Colon (tissue), 2 donors: ENCODE measurements around the gene LIPA.
"Not testable (repeated sequence)": the region's sequence is repeated elsewhere in the genome, so short reads cannot be mapped to it uniquely, and the experiment has no call there.

ENCODE experiments used
- FAIRE-seq: peaks from 2 replicates; lab custom pipeline; 2012; peaks lifted over from hg19 to GRCh38; lab: Jason Lieb, UNC
- donor health status: control.
- donor health status: control.

LIPA gene

DNA sequence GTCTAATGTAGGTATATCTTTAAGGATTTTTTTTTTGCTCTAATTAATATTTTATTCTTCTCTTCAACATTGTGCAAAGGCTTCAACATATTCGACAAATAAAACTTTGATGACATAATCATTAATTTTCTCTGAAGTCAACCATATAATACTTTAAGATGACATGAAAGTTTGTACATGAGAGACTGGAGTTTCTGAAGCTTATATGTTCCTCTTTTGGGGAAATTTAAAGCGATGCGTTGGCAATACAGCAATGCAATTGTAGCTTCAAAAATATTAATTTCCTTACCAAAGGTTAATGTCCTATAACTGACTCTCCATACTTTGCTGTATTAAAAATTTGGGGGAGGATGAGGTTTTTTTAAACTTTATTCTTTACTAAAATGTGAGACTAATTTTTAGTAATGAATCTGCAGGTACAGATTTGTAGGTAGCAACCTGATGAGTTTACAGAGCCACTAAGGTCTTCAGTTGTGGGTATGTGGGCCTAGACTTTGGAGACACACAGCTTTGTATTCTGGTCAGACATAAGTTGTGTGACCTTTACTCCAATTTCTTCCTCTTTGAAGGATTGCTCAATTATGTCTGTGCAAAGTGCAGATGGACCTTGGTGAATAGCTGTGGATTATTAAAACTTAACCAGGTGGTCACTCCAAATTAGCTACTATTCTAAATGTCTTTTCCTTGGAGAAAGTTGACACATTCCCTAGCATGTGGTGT lies 18.0 kb upstream of the LIPA start:
- FAIRE-seq, result no peak

GRCh38 chr10:89266721-89267453 lies 15.3 kb upstream of the LIPA start:
- no peak for FAIRE-seq

- no peak for FAIRE-seq
Measured at GRCh38 chr10:89263531-89263930, 12.0 kb upstream of the LIPA start.

DNA sequence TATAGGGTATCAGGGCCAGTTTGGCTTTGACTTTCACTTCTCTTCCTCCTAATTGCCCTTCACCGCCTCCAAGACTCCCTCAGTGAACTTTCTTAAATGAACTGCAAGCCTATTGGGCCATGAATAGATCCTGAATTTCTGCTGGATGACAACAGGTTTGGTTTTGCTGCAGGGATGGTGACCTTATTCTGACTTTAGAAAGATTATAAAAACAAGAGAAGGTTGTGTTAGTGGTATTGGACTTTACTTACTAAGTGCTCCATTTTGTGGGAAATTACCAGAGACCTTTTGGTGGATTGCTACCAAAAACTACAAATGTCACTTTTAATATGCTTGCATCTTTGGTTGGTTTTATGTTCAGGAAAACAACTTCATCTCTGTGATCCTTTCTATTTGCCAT lies 11.5 kb upstream of the LIPA start:
- FAIRE-seq, result no peak

DNA sequence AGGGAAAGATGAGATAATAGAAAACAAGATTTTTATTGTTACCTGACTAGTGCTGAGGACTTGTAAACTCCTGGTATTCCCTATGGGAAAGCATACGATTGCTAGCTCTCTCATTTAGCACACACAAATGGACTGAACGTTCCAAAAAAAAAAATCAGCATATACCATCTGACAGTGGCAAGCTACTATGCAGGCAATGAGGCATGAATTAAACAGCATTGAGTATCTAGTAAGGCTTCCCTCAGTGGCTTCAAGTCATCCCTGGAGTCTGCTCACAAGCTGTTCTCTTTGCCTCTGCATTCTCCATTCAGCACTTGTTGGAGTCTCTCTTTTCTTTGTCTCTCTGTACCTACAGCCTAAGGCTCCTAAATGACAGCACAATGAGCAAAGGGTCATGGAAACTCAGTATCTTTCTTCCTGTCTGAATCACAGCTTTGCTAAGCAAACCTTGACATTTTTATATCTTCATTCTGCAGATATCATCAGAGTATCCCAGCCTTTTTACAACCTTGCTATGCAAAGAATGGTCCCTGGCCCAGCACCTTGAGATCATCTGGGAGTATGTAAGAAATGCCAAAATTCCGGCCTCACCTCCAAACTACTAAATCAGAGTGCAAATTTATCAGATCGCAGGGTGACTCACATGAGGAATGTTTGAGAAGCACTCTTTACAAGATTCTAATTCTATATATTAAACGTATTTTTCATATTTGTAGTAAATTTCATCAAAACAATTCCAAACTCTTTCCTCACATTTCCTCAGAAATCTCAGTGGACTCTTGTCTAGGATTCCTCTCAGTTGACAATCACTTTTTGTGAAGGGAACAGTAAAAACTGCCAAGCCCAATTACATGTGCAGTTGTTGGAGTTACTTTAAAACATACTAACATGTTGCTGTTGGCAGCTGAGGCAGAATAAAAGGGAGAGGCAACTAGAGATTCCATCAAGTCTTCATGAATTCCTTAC lies 10.8 kb upstream of the LIPA start:
- no peak for FAIRE-seq

- FAIRE-seq, result no peak
Measured at GRCh38 chr10:89258881-89259280, 7.3 kb upstream of the LIPA start.

DNA sequence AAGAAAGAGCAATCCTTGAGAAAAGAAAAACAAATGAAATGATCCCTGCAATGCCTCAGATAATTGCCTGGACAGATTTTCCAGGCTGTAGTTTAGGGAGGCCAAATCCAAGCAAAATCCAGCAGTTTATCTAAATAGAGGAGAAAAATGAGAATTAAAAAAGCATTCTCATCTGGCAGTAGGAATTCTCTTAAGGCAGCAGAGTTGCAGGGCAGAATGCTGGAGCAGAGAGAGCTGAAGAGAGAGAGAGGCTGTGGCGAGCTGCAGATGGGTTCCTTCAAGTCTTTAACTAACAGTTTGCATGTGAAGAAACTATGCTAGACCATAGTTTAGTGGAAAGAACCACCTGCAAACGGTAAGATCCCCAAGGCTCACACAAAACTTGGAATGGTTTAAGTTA lies 6.0 kb upstream of the LIPA start:
- FAIRE-seq, result no peak

DNA sequence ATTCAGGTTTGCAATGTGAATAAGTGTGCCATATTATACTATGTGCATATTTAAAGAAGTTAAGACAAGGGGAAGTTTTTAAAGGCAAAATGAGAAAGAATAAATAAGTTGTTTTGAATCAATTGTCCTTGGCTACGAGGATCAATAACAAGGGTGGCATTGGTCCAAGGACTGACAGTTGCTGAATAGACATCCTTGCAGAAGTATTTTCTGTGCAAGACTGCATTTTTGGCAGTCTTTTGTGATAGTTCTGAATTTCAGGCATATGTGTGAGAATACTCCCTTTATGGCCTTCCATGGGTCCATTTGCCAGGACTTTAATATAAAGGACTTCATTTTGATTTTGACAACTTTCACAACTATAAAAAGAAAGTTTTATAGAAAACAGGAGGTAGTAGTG lies 5.4 kb upstream of the LIPA start:
- no peak for FAIRE-seq

- FAIRE-seq, result no peak
Measured at GRCh38 chr10:89256340-89256739, 4.8 kb upstream of the LIPA start.

- no peak for FAIRE-seq
Measured at GRCh38 chr10:89255793-89256192, 4.2 kb upstream of the LIPA start.

DNA sequence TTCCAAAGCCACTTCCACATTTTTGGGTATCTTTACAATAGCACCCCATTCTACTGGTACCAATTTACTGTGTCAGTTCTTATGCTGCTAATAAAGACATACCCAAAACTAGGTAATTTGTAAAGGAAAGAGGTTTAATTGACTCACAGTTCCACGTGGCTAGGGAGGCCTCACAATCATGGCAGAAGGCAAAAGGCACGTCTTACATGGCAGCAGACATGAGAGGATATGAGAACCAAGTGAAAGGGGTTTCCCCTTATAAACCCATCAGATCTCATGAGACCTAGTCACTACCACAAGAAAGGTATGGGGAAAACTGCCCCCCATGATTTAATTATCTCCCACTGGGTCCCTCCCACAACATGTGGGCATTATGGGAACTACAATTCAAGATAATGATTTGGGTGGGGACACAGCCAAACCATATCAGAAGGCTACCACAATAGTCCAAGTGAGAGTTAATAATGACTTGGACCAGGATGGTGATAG lies 3.6 kb upstream of the LIPA start:
- FAIRE-seq, result not testable (repeated sequence)

DNA sequence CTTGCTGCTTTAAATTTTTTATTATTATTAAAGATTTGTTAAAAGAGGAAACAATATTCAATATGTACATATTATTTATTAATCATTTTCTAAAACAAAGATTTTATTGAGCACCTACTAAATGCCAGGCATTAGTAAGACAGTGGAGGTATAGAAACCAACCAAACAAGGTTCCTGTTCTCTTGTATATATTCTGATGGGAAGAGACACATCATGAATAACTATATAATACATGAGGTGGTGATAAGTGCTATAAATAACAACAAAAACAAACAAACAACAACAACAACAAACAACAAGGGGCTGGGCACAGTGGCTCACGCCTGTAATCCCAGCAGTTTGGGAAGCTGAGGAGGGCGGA lies 630 bp upstream of the LIPA start:
- no peak for FAIRE-seq

GRCh38 chr10:89250865-89251408 lies 638 bp downstream of the LIPA start:
- no peak for FAIRE-seq

DNA sequence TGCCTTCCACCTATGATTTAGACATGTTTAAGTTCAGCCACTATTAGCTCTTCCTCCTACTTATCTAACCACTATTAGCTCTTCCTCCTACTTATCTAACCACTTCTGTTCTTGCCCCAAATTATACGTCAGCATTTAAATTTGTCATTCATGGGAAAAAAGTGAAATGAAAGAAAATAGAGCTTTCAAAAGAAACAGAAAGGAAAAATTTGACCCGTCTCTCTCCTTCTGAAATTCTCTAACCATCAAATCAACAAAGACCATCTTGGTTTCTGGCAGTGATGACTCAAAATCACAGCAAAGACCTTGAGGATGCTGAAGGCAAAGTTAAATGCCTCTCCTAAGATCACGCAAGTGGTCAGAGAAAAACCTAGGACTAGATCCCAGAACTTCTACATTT lies 2.6 kb downstream of the LIPA start:
- FAIRE-seq, result no peak

DNA sequence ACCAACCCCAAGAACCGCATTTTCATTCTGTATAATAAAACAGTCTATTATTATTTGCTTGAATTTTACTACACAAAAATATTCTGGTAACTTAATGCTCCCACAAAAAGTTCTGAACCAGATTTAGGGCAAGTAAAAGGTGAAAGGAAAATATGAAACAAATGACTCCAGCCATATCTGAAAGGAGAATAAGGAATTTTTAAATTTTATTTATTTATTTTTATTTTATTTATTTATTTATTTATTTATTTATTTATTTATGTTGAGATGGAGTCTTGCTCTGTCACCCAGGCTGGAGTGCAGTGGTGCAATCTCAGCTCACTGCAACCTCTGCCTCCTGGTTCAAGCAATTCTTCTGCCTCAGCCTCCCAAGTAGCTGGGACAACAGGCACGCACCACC lies 4.0 kb downstream of the LIPA start:
- not testable (repeated sequence) for FAIRE-seq

GRCh38 chr10:89245802-89246201 lies 5.8 kb downstream of the LIPA start:
- no peak for FAIRE-seq

GRCh38 chr10:89242840-89243568 lies 8.6 kb downstream of the LIPA start:
- FAIRE-seq, result no peak

DNA sequence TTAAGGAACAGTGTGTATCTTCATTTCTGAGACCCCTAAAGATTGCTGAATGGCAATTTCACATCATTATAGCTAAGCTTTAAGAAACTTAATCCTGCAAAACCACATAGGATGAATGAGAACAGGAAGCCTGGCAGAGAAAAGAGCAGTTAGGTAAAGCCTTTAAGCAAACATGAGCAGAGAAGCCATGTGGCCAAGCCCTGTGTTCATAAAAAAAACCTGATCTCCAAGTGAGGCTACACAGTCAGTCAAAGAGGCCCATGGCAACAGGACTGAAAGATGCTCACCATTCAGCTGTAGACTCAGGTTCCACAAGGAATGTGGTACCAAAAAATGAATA lies 9.3 kb downstream of the LIPA start:
- no peak for FAIRE-seq

DNA sequence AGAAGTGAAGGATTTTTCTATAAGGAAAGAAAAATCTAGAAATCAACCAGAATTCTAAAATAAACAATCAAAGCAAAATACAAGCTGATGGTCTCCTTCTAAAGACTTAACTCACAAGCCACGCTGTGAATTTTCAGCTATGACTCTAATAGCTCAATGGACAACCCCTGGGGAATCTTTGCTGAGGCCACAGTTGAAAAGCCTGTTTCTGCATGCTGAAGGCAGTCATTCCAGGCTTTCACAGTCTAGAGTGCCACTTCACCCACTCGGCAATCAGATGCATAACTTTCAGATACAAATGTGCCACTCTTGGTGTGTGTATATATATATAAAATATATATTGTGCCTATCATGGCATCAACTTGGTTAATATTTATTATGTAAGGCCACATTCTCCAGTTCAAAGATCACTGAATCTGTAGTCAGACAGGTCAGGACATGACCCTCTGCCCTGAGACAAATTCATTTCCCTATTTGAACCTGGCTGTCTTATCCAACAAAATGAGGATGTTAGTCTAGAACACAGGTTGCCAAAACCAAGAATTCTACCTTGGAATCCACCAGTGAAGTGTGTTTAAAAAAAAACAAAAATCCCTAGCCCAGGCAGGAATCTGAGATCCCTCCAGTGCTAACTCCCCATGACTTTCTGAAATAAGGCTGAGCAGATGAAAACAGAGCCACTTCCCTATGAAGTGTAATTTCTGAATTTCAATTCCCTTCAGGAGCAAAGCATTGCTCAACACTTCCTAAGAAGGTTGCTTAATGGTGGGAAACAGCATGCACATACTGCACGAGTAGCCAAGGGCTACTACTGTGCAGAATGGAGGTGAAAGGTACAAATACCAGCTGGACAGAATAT lies 9.9 kb downstream of the LIPA start:
- no peak for FAIRE-seq

- FAIRE-seq, result no peak
Measured at GRCh38 chr10:89241026-89241425, 10.5 kb downstream of the LIPA start.

DNA sequence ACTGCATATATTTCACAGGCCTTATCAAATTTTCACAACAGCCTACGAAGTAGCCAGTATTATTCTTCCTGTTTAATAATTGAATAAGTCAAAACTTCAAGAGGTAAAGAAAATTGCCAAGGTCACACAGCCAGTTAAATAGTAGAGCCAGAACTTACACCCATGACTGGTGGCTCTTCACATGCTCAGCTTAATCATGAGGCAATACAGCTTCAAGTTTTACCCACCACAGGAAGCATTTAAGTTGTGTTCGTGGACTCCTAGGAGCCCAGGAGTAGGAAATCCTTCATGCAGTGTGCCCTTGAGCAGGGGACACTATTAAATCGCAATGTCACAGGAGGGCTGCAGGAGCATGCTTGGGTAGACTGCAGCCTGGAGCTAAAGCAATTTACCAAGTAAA lies 11.1 kb downstream of the LIPA start:
- no peak for FAIRE-seq
